Sigmoid colon (tissue), 7 donors: ENCODE results near the gene ATP23. TPM values are rescaled to one million over a fixed set of nuclear protein-coding genes. Genes with fewer than 3 reads are reported as not detected.
A peak's percentile ranks its signal among the peaks of the same experiment; 100 is the strongest.

Experiments
- DNase-seq: peaks from one replicate; pipeline ENCODE4 v3.0.0-alpha.2; 2019
- H3K27ac ChIP-seq, 4 donors: fragments of 200-600 bp; sonication (generic); one replicate each; pipeline ENCODE4 v1.5.1; 2016 to 2019; ENCODE audit warnings: mild to moderate bottlenecking in 1 of 4
- H3K27me3 ChIP-seq, 3 donors: fragments of 200-600 bp; sonication (generic); one replicate each; pipeline ENCODE4 v1.5.1; 2019; ENCODE audit warnings: mild to moderate bottlenecking in 1 of 3
- H3K36me3 ChIP-seq, 4 donors: fragments of 200-600 bp; sonication (generic); one replicate each; pipeline ENCODE4 v1.5.1; 2016 to 2019
- H3K4me1 ChIP-seq, 4 donors: fragments of 200-600 bp; sonication (generic); one replicate each; pipeline ENCODE4 v1.5.1; 2017 to 2019
- H3K4me3 ChIP-seq, 4 donors: fragments of 200-600 bp; sonication (generic); one replicate each; pipeline ENCODE4 v1.5.1; 2017 to 2019; ENCODE audit warnings: mild to moderate bottlenecking in 2 of 4, moderate library complexity in 1 of 4
- H3K9me3 ChIP-seq, 4 donors: fragments of 200-600 bp in 3 of 4; sonication (generic) in 3 of 4; one replicate each; pipeline versions ENCODE4 v1.5.1 to v1.6.1; 2013 to 2019
- EP300 ChIP-seq, 4 donors: sonication (generic); formaldehyde crosslinking; IDR thresholded peaks; one replicate each; pipeline ENCODE4 v1.6.1; 2017; ENCODE audit warnings: antibody characterized with exemption in 4 of 4
- POLR2A ChIP-seq, 2 donors: fragments of 450-650 bp; IDR thresholded peaks; one replicate each; pipeline ENCODE4 v1.6.1; 2016; ENCODE audit warnings: antibody characterized with exemption in 2 of 2, mild to moderate bottlenecking in 2 of 2, moderate library complexity in 2 of 2
- POLR2AphosphoS5 ChIP-seq, 4 donors: sonication (generic); formaldehyde crosslinking; IDR thresholded peaks; one replicate each; pipeline ENCODE4 v1.6.1; 2017; ENCODE audit warnings: antibody characterized with exemption in 4 of 4
- WGBS, 2 donors: extraction: QIAGEN DNeasy Blood & Tissue Kit; methylation state at CpG; one replicate each; pipeline ENCODE4 v1.1.7; 2013; 5-methylcytosine and 5-hydroxymethylcytosine counted together
- intact Hi-C: fragments of 100-400 bp; cut with DNase I; formaldehyde crosslinking; loops from one replicate; pipeline ENCODE4 v1.15.1; 2023
- polyA plus RNA-seq, 3 donors: library from polyadenylated mRNA; stranded (reverse); fragments of 200-250 nt; gene quantifications; one replicate each; pipeline ENCODE4 v1.2.3, GENCODE V29; 2013
- total RNA-seq, 4 donors: library from RNA; depleted of rRNA; stranded (reverse); fragments of >200 nt; gene quantifications; one replicate each; pipeline ENCODE4 v1.1.0, GENCODE V29; 2016
- TF ChIP-seq, protein P1 (sequence below), 4 experiments: fragments of 450-650 bp in 3 of 4; fragments of 200-600 bp in 1 of 4; IDR thresholded peaks; one replicate each; pipeline ENCODE4 v1.5.1; 2016 to 2019; ENCODE audit warnings: antibody characterized with exemption in 4 of 4, mild to moderate bottlenecking in 3 of 4, moderate library complexity in 2 of 4
- donor health status: healthy with polysubstance abuse.
- donor health status: Bipolar disorder and iron deficiency.
- donor health status: healthy.

Gene ATP23
- total and polyA plus RNA-seq, 7 donors, result 5.3 to 43.5 (median 14.8) TPM

DNA sequence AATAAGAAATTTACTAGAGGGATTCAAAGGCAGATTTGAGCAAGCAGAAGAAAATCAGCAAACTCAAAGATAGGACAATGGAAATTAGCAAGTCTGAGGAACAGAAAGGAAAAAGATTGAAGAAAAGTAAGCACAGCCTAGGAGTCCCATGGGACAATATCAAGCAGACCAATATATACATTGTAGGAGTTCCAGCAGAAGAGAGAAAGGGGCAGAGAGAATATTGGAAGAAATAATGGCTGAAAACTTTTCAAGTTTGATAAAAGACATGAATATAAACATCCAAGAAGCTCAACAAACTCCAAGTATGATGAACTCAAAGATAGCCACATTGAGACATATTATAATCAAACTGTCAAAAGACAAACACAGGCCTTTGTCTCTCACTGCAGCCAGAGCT lies 25.2 kb downstream of the ATP23 start:
- Histone ChIP-seq H3K27me3 (no peaks in the 10 kb centered on the region), H3K9me3 (peaks cover 0 to 10% (median 3%) of the 10 kb centered on the region in 4 donors), H3K4me1 (no peaks in the 10 kb centered on the region), H3K36me3 (no peaks in the 10 kb centered on the region), H3K27ac (no peak overlapping the region), H3K4me3 (no peak overlapping the region)
- no peak for DNase-seq
- TF ChIP-seq POLR2AphosphoS5 (IDR thresholded peaks at IDR 0.05) (no peak), EP300 (IDR thresholded peaks at IDR 0.05) (no peak), POLR2A (IDR thresholded peaks at IDR 0.05) (no peak)
- TF ChIP-seq, protein P1, sequence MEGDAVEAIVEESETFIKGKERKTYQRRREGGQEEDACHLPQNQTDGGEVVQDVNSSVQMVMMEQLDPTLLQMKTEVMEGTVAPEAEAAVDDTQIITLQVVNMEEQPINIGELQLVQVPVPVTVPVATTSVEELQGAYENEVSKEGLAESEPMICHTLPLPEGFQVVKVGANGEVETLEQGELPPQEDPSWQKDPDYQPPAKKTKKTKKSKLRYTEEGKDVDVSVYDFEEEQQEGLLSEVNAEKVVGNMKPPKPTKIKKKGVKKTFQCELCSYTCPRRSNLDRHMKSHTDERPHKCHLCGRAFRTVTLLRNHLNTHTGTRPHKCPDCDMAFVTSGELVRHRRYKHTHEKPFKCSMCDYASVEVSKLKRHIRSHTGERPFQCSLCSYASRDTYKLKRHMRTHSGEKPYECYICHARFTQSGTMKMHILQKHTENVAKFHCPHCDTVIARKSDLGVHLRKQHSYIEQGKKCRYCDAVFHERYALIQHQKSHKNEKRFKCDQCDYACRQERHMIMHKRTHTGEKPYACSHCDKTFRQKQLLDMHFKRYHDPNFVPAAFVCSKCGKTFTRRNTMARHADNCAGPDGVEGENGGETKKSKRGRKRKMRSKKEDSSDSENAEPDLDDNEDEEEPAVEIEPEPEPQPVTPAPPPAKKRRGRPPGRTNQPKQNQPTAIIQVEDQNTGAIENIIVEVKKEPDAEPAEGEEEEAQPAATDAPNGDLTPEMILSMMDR (IDR thresholded peaks at IDR 0.05), result no peak
- intact Hi-C loops, result no loop called here

DNA sequence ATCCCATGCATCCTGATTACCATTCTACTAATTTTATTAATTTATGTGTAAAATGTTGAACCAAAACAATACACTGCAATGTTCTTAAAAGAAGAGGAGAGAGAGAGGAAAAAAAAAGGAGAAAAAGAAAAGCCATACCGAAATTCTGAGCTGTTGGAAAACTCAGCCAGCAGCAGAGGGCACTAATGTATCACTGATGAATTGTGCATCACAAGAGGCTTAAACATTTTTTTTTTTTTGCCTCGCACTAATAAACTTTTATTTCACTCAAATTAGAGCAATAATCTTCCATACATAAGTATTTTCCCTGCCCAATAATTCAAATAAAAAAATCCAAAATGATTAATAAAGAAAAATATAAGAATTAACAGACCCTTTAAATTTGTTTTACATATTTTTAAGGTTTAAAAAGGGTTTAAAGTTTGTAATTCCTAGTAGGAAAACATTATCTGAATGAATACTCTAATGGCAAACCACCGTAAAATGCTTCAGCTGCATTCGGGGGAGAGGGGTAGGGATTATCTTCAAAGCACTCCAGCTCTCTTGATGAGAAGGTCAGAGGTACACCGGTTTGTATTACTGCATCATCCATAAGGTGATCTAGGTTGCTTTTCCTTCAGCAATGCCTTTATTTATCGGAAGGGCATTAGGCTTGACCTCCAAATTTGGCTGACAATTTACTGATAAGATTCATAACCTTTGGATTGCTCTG lies 41.9 kb downstream of the ATP23 start:
- 35 to 49% methylated on average over 6 of the region's 6 CpGs for WGBS, 2 donors
- Histone ChIP-seq H3K9me3 (no peaks in the 10 kb centered on the region), H3K4me3 (no peak overlapping the region), H3K4me1 (no peaks in the 10 kb centered on the region), H3K27ac (no peak overlapping the region), H3K36me3 (no peaks in the 10 kb centered on the region), H3K27me3 (no peaks in the 10 kb centered on the region)
- no peak for DNase-seq
- TF ChIP-seq, protein P1 (IDR thresholded peaks at IDR 0.05), result peak in 3 of 4 experiments; percentile 15 to 38 (median 37)
- no peak for TF ChIP-seq POLR2AphosphoS5 (IDR thresholded peaks at IDR 0.05)
- intact Hi-C loops, result no loop called here

DNA sequence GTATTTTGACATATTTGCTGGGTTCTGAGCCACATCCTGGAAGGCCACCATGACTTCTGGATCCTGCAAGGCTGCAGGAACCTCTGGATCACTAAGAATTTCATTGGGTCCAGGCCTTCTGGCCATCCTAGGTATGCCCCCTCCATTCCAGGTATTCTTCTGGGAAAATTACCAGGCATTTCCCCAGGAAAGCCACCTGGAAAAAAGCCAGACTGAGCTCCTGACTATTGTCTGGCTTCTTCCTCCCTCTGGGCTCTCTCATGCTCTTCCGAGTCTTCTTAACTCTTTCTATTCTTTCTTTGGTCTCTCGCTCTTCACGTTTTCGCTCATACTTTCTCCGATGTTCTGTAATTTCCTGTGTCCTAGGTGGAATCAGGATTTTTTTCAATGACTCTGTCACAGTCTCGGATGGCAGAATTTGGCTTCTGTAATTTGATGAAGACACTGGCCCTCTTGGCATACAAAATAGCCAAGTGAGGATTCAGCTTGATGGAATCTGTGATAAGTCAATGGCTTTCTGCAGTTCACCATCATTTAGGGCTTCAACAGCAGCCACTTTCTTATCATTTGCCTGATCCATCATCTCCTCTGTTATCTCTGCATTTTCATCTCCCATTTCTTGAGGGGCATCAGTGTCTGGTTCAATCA lies 42.6 kb downstream of the ATP23 start:
- no peak for TF ChIP-seq POLR2A (IDR thresholded peaks at IDR 0.05)
- TF ChIP-seq POLR2AphosphoS5 (IDR thresholded peaks at IDR 0.05), result no peak
- no peak for TF ChIP-seq EP300 (IDR thresholded peaks at IDR 0.05)
- TF ChIP-seq, protein P1 (IDR thresholded peaks at IDR 0.05), result no peak
- DNase-seq, result no peak
- WGBS, 2 donors, result 91 to 92% methylated on average over 6 of the region's 6 CpGs
- Histone ChIP-seq H3K4me3 (no peak overlapping the region), H3K27me3 (no peaks in the 10 kb centered on the region), H3K4me1 (no peaks in the 10 kb centered on the region), H3K36me3 (no peaks in the 10 kb centered on the region), H3K27ac (no peak overlapping the region), H3K9me3 (no peaks in the 10 kb centered on the region)
- intact Hi-C loops, result no loop called here

DNA sequence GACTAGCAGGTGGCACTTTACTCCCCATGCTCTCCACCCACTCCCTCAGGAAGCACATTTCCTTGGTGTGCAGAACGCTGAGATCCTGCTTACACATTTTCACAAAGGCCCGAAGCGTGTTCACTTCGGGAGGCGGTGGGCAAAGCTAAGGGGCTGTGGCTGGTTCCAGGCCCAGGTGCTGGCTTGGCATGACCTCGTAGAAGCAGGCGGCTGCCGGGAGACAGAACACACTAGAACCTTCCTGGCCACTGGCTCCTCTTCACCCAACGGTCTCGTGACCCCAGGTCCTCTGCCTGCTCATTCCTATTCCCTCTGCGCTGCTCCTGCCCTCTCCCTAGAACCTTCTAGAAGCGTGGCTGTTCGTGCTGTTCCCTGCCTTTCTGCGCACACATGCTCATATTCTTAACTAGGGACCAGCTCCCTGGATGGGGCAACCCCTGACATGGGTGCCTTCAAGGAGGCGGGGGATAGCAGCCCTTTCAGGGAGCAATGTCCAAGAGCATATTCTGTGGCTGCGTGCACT lies 43.3 kb downstream of the ATP23 start:
- intact Hi-C loops, result no loop called here
- Histone ChIP-seq H3K9me3 (no peaks in the 10 kb centered on the region), H3K4me3 (no peak overlapping the region), H3K27me3 (no peaks in the 10 kb centered on the region), H3K4me1 (no peaks in the 10 kb centered on the region), H3K36me3 (no peaks in the 10 kb centered on the region), H3K27ac (no peak overlapping the region)
- DNase-seq, result no peak
- TF ChIP-seq, protein P1 (IDR thresholded peaks at IDR 0.05), result no peak
- TF ChIP-seq EP300 (IDR thresholded peaks at IDR 0.05), result no peak
- TF ChIP-seq POLR2A (IDR thresholded peaks at IDR 0.05), result no peak
- no peak for TF ChIP-seq POLR2AphosphoS5 (IDR thresholded peaks at IDR 0.05)
- 86 to 87% methylated on average over 16 of the region's 16 CpGs for WGBS, 2 donors
